Measurements from ENCODE around the gene UFC1.

Gene UFC1

GRCh38 chr1:161193561-161194235, 39.9 kb downstream of the UFC1 start:
- DNase-seq (ENCODE audit: low read depth in 2 of 2) = no peak

GRCh38 chr1:161195171-161195570, 41.4 kb downstream of the UFC1 start:
- no peak for DNase-seq (ENCODE audit: low read depth in 2 of 2)

- no peak for DNase-seq (ENCODE audit: low read depth in 2 of 2)
Observed at GRCh38 chr1:161196111-161196510, 42.3 kb downstream of the UFC1 start.

GRCh38 chr1:161196521-161197451, 43.0 kb downstream of the UFC1 start:
- no peak for DNase-seq (ENCODE audit: low read depth in 2 of 2)

GRCh38 chr1:161197560-161198193, 43.9 kb downstream of the UFC1 start:
- no peak for DNase-seq (ENCODE audit: low read depth in 2 of 2)

GRCh38 chr1:161198194-161198896, 44.6 kb downstream of the UFC1 start:
- DNase-seq (ENCODE audit: low read depth in 2 of 2) = no peak

- DNase-seq (ENCODE audit: low read depth in 2 of 2) = no peak
Observed at GRCh38 chr1:161198897-161199431, 45.2 kb downstream of the UFC1 start, which contains the start of gene ADAMTS4. ADAMTS4 (minus strand) TSS chr1:161199054; CDS start chr1:161198627, 427 bp downstream.

- DNase-seq (ENCODE audit: low read depth in 2 of 2) = no peak
Observed at GRCh38 chr1:161199506-161200139, 45.8 kb downstream of the UFC1 start.

- DNase-seq (ENCODE audit: low read depth in 2 of 2) = no peak
Observed at GRCh38 chr1:161200421-161200991, 46.7 kb downstream of the UFC1 start.

GRCh38 chr1:161200992-161201835, 47.4 kb downstream of the UFC1 start:
- no peak for DNase-seq (ENCODE audit: low read depth in 2 of 2)

- DNase-seq (ENCODE audit: low read depth in 2 of 2) = peak; percentile 94 to 95
Observed at GRCh38 chr1:161201836-161202712, 48.3 kb downstream of the UFC1 start, which contains the start of gene NDUFS2. NDUFS2 (plus strand) TSS chr1:161202367; CDS start chr1:161202386, 19 bp downstream.

- DNase-seq (ENCODE audit: low read depth in 2 of 2) = no peak
Observed at GRCh38 chr1:161206411-161207140, 52.8 kb downstream of the UFC1 start.

- no peak for DNase-seq (ENCODE audit: low read depth in 2 of 2)
Observed at GRCh38 chr1:161207173-161207572, 53.4 kb downstream of the UFC1 start.

Measured in stimulated activated CD4-positive, alpha-beta T cell treated with anti-CD3 and anti-CD28 coated beads, Interleukin-15, amount 100 ng/mL, for 48 hours (primary cell).